AG04449 (cell line): ENCODE results near the gene FPR2.

ENCODE experiments used
- CTCF ChIA-PET: fragments of 350-600 bp; formaldehyde crosslinking; extraction: SDS; loops from one replicate; lab custom pipeline; 2021; ENCODE audit warnings: antibody characterized with exemption; lab: Yijun Ruan, JAX
- POLR2A ChIA-PET: fragments of 400-600, 350-600 bp; formaldehyde crosslinking; extraction: SDS; loops from one replicate; lab custom pipeline; 2020; ENCODE audit warnings: antibody characterized with exemption, inconsistent platforms; lab: Yijun Ruan, JAX
- DNase-seq: peaks from one replicate; pipeline ENCODE4 v3.0.0-alpha.2; 2010; ENCODE audit warnings: low read depth, low spot score
- H3K4me3 ChIP-seq: 2 replicates; pipeline ENCODE4 v1.5.1; 2011; ENCODE audit warnings: low read depth, mild to moderate bottlenecking, control low read depth, low read length
- CTCF ChIP-seq: IDR thresholded peaks from one replicate; pipeline ENCODE4 v1.5.1; 2011; ENCODE audit warnings: mild to moderate bottlenecking, moderate library complexity, low read length, control low read depth, inconsistent platforms; ENCODE audit not compliant: insufficient read depth; ENCODE audit errors: missing control alignments

The FPR2 gene

GRCh38 chr19:51792932-51793331 is 32.0 kb downstream of the FPR2 start:
- CTCF ChIA-PET = no interaction called here

GRCh38 chr19:51793994-51794393 is 33.0 kb downstream of the FPR2 start:
- ChIA-PET POLR2A (no interaction called here), CTCF (no interaction called here)
- DNase-seq = no peak
- no peak overlapping the region for H3K4me3 ChIP-seq
- no peak for TF ChIP-seq CTCF

More at GRCh38 chr19:51792932-51793331, 32.0 kb downstream of the FPR2 start:
- POLR2A ChIA-PET = no interaction called here
- no peak overlapping the region for H3K4me3 ChIP-seq
- no peak for DNase-seq
- no peak for TF ChIP-seq CTCF

DNA sequence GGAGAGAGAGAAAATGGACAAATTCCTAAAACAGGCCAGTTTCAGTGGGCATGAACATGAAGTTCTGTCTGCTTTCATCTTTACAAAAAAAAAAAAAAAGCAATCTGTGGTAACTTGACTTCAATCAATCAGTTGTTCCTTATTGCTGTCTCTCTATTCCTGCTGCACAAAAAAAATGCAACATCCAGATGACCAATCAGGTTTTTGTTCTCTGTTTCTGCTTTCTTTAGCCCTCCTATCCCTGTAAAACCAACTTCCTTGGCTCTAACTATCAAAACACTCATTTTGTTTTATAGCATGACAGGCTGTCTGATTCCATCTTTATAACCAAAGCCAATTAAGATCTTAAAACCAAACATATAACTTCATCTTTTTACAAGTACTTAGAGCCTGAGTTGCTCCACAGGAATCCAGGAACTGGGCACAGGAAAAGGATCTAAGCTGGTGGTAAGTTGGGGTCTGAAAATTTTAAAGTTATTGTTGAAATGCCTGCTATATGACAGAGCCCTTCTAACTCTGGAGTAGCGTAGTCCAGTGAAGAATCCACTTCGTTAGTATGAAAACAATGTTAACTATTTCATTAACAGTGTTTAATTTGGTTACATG is 34.0 kb downstream of the FPR2 start, which contains the start of gene FPR3:
Gene FPR3, plus strand, starts transcription at position 273 of the 606 bp plus-strand sequence. CDS start 28,592 bp downstream, outside the sequence.
- no peak within 1 kb of the TSS for H3K4me3 ChIP-seq

GRCh38 chr19:51796195-51796679 is 35.3 kb downstream of the FPR2 start:
- no peak for TF ChIP-seq CTCF
- DNase-seq = no peak
- POLR2A ChIA-PET = no interaction called here
- H3K4me3 ChIP-seq = no peak overlapping the region
- CTCF ChIA-PET = interaction anchor here (0.8 to 2.2 kb wide), 2 partner anchors 12 to 19 kb away, joined by 3 to 7 read pairs; no protein-coding TSS in a partner anchor

More for the DNA sequence above, 34.0 kb downstream of the FPR2 start, which contains the start of gene FPR3:
- no peak for TF ChIP-seq CTCF
- ChIA-PET CTCF (interaction anchor here (0.7 kb wide), 1 partner anchor 17 kb away, joined by 4 read pairs; no protein-coding TSS in a partner anchor), POLR2A (no interaction called here)
- DNase-seq = no peak

- no peak for TF ChIP-seq CTCF
- no peak for DNase-seq
- CTCF ChIA-PET = interaction anchor here (2.2 kb wide), 1 partner anchor 20 kb away, joined by 7 read pairs; no protein-coding TSS in a partner anchor
- H3K4me3 ChIP-seq = no peak overlapping the region
- POLR2A ChIA-PET = no interaction called here
These were observed 36.5 kb downstream of the FPR2 start for GRCh38 chr19:51797480-51797879.

DNA sequence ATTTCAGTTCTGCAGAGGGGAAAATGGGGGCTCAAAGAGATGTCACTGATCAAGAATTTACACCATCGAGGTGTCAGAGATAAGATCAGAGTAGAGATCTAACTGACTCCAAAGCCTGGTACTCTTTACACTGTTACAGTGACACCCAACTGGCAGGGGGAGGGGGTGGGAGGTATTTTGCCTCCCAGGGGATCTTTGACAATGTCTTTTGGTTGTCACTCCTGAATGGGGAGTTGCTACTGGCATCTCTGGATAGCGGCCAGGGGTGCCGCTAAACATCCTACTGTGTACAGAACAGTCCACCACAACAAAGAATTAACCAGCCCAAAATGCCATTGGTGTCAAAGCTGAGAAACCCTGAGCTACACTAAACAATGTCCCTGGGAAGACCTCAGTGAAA is 37.1 kb downstream of the FPR2 start:
- ChIA-PET POLR2A (no interaction called here), CTCF (interaction anchor here (2.2 kb wide), 1 partner anchor 21 kb away, joined by 7 read pairs; no protein-coding TSS in a partner anchor)
- DNase-seq = no peak
- no peak overlapping the region for H3K4me3 ChIP-seq
- no peak for TF ChIP-seq CTCF
